ENCODE measurements around the gene PTPRF. TPM values are rescaled to one million over a fixed set of nuclear protein-coding genes. Genes with fewer than 3 reads are reported as not detected.

PTPRF gene
- total RNA-seq, 1 donor from 2014 or later: 520 TPM

GRCh38 chr1:43512681-43513080 is 18.0 kb upstream of the PTPRF start:
- Mint-ChIP-seq H3K27ac (no peak overlapping the region), H3K4me1 (ENCODE audit: low read depth) (peaks cover 2% of the 10 kb centered on the region), H3K27me3 (no peaks in the 10 kb centered on the region), H3K9me3 (ENCODE audit: low read depth) (peaks cover 5% of the 10 kb centered on the region), H3K4me3 (ENCODE audit: low read depth) (no peak overlapping the region), H3K36me3 (ENCODE audit: insufficient read depth) (no peaks in the 10 kb centered on the region)
- TF ChIP-seq CTCF (IDR thresholded peaks at IDR 0.05; ENCODE audit: unreplicated experiment): no peak
- DNase-seq (ENCODE audit: low spot score, unreplicated experiment): no peak

- H3K9me3 Mint-ChIP-seq (ENCODE audit: low read depth): peaks cover 5% of the 10 kb centered on the region
- H3K36me3 Mint-ChIP-seq (ENCODE audit: insufficient read depth): no peaks in the 10 kb centered on the region
- no peak for DNase-seq (ENCODE audit: low spot score, unreplicated experiment)
- no peak overlapping the region for H3K27ac Mint-ChIP-seq
- H3K27me3 Mint-ChIP-seq: no peaks in the 10 kb centered on the region
- peaks cover 2% of the 10 kb centered on the region for H3K4me1 Mint-ChIP-seq (ENCODE audit: low read depth)
- TF ChIP-seq CTCF (IDR thresholded peaks at IDR 0.05; ENCODE audit: unreplicated experiment): no peak
- H3K4me3 Mint-ChIP-seq (ENCODE audit: low read depth): no peak overlapping the region
These were observed 17.1 kb upstream of the PTPRF start for GRCh38 chr1:43513471-43514173.

GRCh38 chr1:43518935-43519686 is 11.6 kb upstream of the PTPRF start:
- Mint-ChIP-seq H3K9me3 (ENCODE audit: low read depth) (no peaks in the 10 kb centered on the region), H3K27me3 (peaks cover 32% of the 10 kb centered on the region), H3K4me3 (ENCODE audit: low read depth) (no peak overlapping the region), H3K36me3 (ENCODE audit: insufficient read depth) (no peaks in the 10 kb centered on the region), H3K27ac (peak overlapping the region; percentile 58), H3K4me1 (ENCODE audit: low read depth) (peaks cover 8% of the 10 kb centered on the region)
- no peak for TF ChIP-seq CTCF (IDR thresholded peaks at IDR 0.05; ENCODE audit: unreplicated experiment)
- no peak for DNase-seq (ENCODE audit: low spot score, unreplicated experiment)

- Mint-ChIP-seq H3K36me3 (ENCODE audit: insufficient read depth) (no peaks in the 10 kb centered on the region), H3K27me3 (peaks cover 41% of the 10 kb centered on the region), H3K27ac (no peak overlapping the region), H3K4me1 (ENCODE audit: low read depth) (peaks cover 8% of the 10 kb centered on the region), H3K4me3 (ENCODE audit: low read depth) (no peak overlapping the region), H3K9me3 (ENCODE audit: low read depth) (no peaks in the 10 kb centered on the region)
- no peak for DNase-seq (ENCODE audit: low spot score, unreplicated experiment)
- TF ChIP-seq CTCF (IDR thresholded peaks at IDR 0.05; ENCODE audit: unreplicated experiment): no peak
These were observed 10.4 kb upstream of the PTPRF start for GRCh38 chr1:43520100-43520778.

GRCh38 chr1:43521078-43521477 is 9.6 kb upstream of the PTPRF start:
- H3K9me3 Mint-ChIP-seq (ENCODE audit: low read depth): no peaks in the 10 kb centered on the region
- no peaks in the 10 kb centered on the region for H3K36me3 Mint-ChIP-seq (ENCODE audit: insufficient read depth)
- no peak overlapping the region for H3K27ac Mint-ChIP-seq
- H3K4me3 Mint-ChIP-seq (ENCODE audit: low read depth): no peak overlapping the region
- peaks cover 8% of the 10 kb centered on the region for H3K4me1 Mint-ChIP-seq (ENCODE audit: low read depth)
- peaks cover 45% of the 10 kb centered on the region for H3K27me3 Mint-ChIP-seq
- DNase-seq (ENCODE audit: low spot score, unreplicated experiment): no peak
- TF ChIP-seq CTCF (IDR thresholded peaks at IDR 0.05; ENCODE audit: unreplicated experiment): no peak
